Osteocyte (in vitro differentiated cells): ENCODE data around the gene RCAN2. TPM values are rescaled to one million over a fixed set of nuclear protein-coding genes. Genes with fewer than 3 reads are reported as not detected.

Source experiments
- DNase-seq: peaks from one replicate; pipeline ENCODE4 v3.0.0; 2021; ENCODE audit warnings: mixed read lengths; ENCODE audit not compliant: unreplicated experiment; ENCODE audit errors: extremely low spot score
- H3K27ac Mint-ChIP-seq: one replicate; pipeline ENCODE4 v1.8.0; 2021; ENCODE audit warnings: mild to moderate bottlenecking, mixed read lengths; ENCODE audit not compliant: unreplicated experiment
- H3K27me3 Mint-ChIP-seq: one replicate; pipeline ENCODE4 v1.8.0; 2021; ENCODE audit warnings: mixed read lengths; ENCODE audit not compliant: unreplicated experiment
- H3K36me3 Mint-ChIP-seq: one replicate; pipeline ENCODE4 v1.8.0; 2021; ENCODE audit warnings: mixed read lengths; ENCODE audit not compliant: unreplicated experiment
- H3K4me1 Mint-ChIP-seq: one replicate; pipeline ENCODE4 v1.8.0; 2021; ENCODE audit warnings: mixed read lengths; ENCODE audit not compliant: unreplicated experiment
- H3K4me3 Mint-ChIP-seq: one replicate; pipeline ENCODE4 v1.8.0; 2021; ENCODE audit warnings: mild to moderate bottlenecking, moderate library complexity, mixed read lengths; ENCODE audit not compliant: unreplicated experiment
- H3K9me3 Mint-ChIP-seq: one replicate; pipeline ENCODE4 v1.8.0; 2021; ENCODE audit warnings: mixed read lengths; ENCODE audit not compliant: unreplicated experiment
- total RNA-seq: library from RNA; stranded (reverse); gene quantifications from 2 replicates; pipeline ENCODE4 v1.2.1, GENCODE V29; 2021
- TF ChIP-seq, protein P1 (sequence below): fragments of 200-600 bp; sonication (generic); IDR thresholded peaks from 2 replicates; pipeline ENCODE4 v1.5.0; 2021; ENCODE audit warnings: antibody characterized with exemption, mild to moderate bottlenecking, moderate library complexity

RCAN2 gene
- total RNA-seq, 1 donor from 2014 or later, result 31.3 TPM

DNA sequence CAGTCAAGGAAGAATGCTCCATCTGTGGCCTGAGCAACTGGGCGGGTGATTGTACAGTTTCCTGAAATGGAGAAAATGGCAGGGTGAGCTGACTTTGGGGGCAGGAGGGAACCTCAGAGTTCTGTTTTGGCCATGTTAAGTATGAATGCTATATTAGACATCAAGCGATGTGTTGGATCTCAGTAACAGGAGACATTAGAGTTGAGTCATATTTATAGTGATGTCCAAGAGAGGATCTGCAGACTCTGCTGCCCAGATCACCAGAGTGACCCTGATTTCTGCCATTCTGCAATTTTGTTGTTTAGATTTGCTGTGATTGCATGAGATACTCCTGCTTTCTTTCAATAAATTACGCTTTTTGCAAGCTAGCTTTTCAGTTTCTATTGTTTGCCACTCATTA is 189.1 kb downstream of the RCAN2 start:
- H3K4me3 Mint-ChIP-seq, result no peak overlapping the region
- H3K36me3 Mint-ChIP-seq, result peaks cover 1% of the 10 kb centered on the region
- H3K27me3 Mint-ChIP-seq, result no peaks in the 10 kb centered on the region
- no peak overlapping the region for H3K27ac Mint-ChIP-seq
- H3K4me1 Mint-ChIP-seq, result no peaks in the 10 kb centered on the region
- DNase-seq, result no peak
- peaks cover 13% of the 10 kb centered on the region for H3K9me3 Mint-ChIP-seq
- TF ChIP-seq, protein P1, sequence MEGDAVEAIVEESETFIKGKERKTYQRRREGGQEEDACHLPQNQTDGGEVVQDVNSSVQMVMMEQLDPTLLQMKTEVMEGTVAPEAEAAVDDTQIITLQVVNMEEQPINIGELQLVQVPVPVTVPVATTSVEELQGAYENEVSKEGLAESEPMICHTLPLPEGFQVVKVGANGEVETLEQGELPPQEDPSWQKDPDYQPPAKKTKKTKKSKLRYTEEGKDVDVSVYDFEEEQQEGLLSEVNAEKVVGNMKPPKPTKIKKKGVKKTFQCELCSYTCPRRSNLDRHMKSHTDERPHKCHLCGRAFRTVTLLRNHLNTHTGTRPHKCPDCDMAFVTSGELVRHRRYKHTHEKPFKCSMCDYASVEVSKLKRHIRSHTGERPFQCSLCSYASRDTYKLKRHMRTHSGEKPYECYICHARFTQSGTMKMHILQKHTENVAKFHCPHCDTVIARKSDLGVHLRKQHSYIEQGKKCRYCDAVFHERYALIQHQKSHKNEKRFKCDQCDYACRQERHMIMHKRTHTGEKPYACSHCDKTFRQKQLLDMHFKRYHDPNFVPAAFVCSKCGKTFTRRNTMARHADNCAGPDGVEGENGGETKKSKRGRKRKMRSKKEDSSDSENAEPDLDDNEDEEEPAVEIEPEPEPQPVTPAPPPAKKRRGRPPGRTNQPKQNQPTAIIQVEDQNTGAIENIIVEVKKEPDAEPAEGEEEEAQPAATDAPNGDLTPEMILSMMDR, result no peak

DNA sequence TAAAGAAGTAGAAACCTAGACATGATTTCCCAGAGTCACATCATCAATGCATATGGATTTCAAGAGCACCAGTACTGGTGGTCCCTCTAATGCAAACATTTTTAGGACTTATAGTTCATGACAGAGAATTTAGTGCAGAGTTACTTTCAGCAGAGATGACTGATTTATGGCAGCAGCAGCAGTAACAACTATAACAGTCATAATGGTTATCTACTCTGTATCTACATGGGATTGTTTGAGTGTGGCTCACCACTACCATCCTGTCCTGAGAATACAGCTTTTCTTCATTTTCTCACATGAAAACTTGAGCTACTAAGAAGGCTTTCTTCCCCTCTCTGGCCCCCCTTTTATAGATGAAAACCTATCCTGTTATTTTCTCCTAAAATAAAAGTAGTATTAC is 192.0 kb downstream of the RCAN2 start:
- H3K36me3 Mint-ChIP-seq, result peaks cover 1% of the 10 kb centered on the region
- TF ChIP-seq, protein P1, result no peak
- H3K4me1 Mint-ChIP-seq, result no peaks in the 10 kb centered on the region
- H3K27me3 Mint-ChIP-seq, result no peaks in the 10 kb centered on the region
- peaks cover 10% of the 10 kb centered on the region for H3K9me3 Mint-ChIP-seq
- no peak overlapping the region for H3K4me3 Mint-ChIP-seq
- H3K27ac Mint-ChIP-seq, result no peak overlapping the region
- DNase-seq, result no peak

DNA sequence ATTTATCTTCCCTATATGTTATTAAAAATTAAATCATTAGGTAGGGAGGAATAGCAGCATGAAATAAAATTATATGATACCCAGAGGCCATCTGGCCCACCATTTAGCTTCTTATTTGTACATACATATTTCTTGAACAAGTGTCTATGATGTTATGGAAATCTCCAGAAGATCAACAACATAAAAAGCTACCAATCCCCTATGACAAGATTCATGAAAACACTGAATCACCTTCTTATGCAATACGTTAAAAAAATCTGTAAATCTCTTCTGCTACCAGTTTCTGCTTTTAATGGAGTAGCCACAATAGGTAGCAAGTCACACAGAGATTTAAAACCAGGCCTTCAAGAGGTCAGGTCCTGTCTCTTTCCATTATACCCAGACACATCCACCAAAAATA is 194.7 kb downstream of the RCAN2 start:
- H3K36me3 Mint-ChIP-seq, result peaks cover 1% of the 10 kb centered on the region

DNA sequence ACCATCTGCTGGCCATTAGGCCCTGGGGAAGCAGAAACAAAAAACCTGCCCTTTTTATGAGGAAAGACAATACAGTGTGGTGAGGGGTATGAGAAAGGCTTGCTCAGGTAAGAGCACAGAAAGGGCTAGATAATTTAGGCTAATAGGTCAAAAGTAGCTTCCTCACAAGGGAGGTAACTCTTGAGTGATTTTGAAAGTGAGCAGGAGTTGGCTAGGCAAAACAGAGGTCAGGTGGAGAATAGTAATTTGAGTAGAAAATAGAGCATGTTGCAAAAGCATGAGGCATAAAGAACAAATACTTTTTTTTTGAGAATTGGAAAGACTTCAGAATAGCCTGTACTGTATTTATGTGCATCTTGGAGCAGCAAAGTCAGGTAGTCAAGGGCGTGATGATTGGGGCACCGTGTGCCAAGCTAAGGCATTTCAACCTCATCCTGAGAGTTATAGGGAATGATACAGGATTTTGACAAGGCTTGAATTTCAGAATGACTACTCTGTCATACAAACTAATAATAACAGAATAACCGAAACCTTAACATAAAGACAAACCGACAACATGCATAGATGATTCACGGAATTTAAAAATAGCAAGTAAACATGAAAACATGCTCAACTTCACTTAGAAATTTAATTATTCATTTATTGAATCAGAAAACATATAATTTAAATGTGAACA is 197.5 kb downstream of the RCAN2 start:
- Mint-ChIP-seq H3K4me3 (no peak overlapping the region), H3K36me3 (no peaks in the 10 kb centered on the region), H3K4me1 (no peaks in the 10 kb centered on the region), H3K9me3 (no peaks in the 10 kb centered on the region), H3K27ac (no peak overlapping the region), H3K27me3 (no peaks in the 10 kb centered on the region)
- TF ChIP-seq, protein P1, result no peak
- no peak for DNase-seq

More for the DNA sequence above, 194.7 kb downstream of the RCAN2 start:
- Mint-ChIP-seq H3K4me3 (no peak overlapping the region), H3K27me3 (no peaks in the 10 kb centered on the region), H3K4me1 (no peaks in the 10 kb centered on the region), H3K9me3 (peaks cover 3% of the 10 kb centered on the region), H3K27ac (no peak overlapping the region)
- no peak for DNase-seq
- TF ChIP-seq, protein P1, result no peak

DNA sequence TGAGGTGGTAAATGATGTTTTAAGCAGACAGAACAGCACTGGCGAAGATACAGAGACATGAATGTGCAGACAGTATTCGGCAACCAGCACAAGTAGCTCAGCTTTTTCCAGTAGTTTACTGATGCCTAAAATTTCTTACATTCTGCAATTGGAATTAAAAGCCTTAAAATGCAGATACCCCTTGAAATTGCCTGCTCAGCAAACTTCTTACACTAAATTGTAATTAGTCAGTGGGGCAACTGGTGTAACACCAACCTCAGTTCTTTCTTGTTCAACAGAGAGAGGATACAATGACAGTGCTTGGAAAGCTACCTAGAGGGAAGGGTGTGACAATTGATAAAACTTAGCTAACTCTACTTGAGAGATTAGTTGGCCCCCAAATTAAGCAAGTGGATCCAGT is 199.4 kb downstream of the RCAN2 start:
- Mint-ChIP-seq H3K36me3 (peaks cover 3% of the 10 kb centered on the region), H3K27ac (no peak overlapping the region), H3K27me3 (peaks cover 2% of the 10 kb centered on the region), H3K4me1 (no peaks in the 10 kb centered on the region), H3K4me3 (no peak overlapping the region), H3K9me3 (no peaks in the 10 kb centered on the region)
- no peak for DNase-seq
- TF ChIP-seq, protein P1, result no peak
